ENCODE data around the gene SRSF3. TPM values are rescaled to one million over a fixed set of nuclear protein-coding genes. Genes with fewer than 3 reads are reported as not detected.
"Not testable (repeated sequence)": the region's sequence is repeated elsewhere in the genome, so short reads cannot be mapped to it uniquely, and the experiment has no call there.

SRSF3 gene
- polyA plus RNA-seq, 1 donor (not counting 4 experiments of a cell fraction or from before 2014, with no cell fraction given) = 398 TPM

- H3K9me3 ChIP-seq (ENCODE audit: control insufficient read depth, low read depth, low read length) = no peaks in the 10 kb centered on the region
- H3K4me2 ChIP-seq (ENCODE audit: control insufficient read depth, extremely low read depth, insufficient read depth, low read depth, low read length) = no peak overlapping the region
- dilution Hi-C loops (cut with MboI; ENCODE audit: extremely low pct_ligation_motif_present, low sequenced_read_pairs) = loop anchor here (10.0 kb wide), 1 partner anchor 144 kb away; no protein-coding TSS in a partner anchor
- H3K79me2 ChIP-seq (ENCODE audit: control insufficient read depth, insufficient read depth, low read length) = no peaks in the 10 kb centered on the region
- no peak overlapping the region for H3K27ac ChIP-seq (ENCODE audit: control insufficient read depth, insufficient read depth, low read length)
- no peak overlapping the region for H3K9ac ChIP-seq (ENCODE audit: control insufficient read depth, extremely low read depth, insufficient read depth, low read length)
- no peaks in the 10 kb centered on the region for H3K27me3 ChIP-seq (ENCODE audit: control insufficient read depth, extremely low read depth, insufficient read depth, low read length)
- no peak overlapping the region for H2AFZ ChIP-seq (ENCODE audit: control insufficient read depth, low read length)
- no peak for FAIRE-seq
- peaks cover 5 to 19% of the 10 kb centered on the region in 2 experiments for H3K36me3 ChIP-seq (ENCODE audit: control insufficient read depth in 2 of 2, extremely low read depth in 1 of 2, insufficient read depth in 2 of 2, low read length in 2 of 2)
- no peak overlapping the region for H3K4me3 ChIP-seq (ENCODE audit: control insufficient read depth in 2 of 3, extremely low read depth in 1 of 3, insufficient read depth in 2 of 3, low read depth in 1 of 3, low read length in 3 of 3)
- peaks cover 22% of the 10 kb centered on the region for H3K4me1 ChIP-seq (ENCODE audit: control insufficient read depth, extremely low read depth, insufficient read depth, low read length)
- no peaks in the 10 kb centered on the region for H3K9me1 ChIP-seq (ENCODE audit: control insufficient read depth, extremely low read depth, insufficient read depth, low read length)
- no peak for DNase-seq (ENCODE audit: low read depth, low spot score)
- TF ChIP-seq CTCF (optimal IDR thresholded peaks at IDR 0.05 in 1 of 3, IDR thresholded peaks at IDR 0.05 in 1 of 3, conservative IDR thresholded peaks at IDR 0.05 in 1 of 3; ENCODE audit: extremely low read depth in 1 of 3, insufficient read depth in 2 of 3, low read length in 3 of 3) (no peak), EZH2 (IDR thresholded peaks at IDR 0.05; ENCODE audit: low read length) (no peak)
- H4K20me1 ChIP-seq (ENCODE audit: control insufficient read depth, extremely low read depth, insufficient read depth, low read length) = peaks cover 19% of the 10 kb centered on the region
These were observed 16.8 kb downstream of the SRSF3 start for GRCh38 chr6:36610956-36611336.

- not testable (repeated sequence) for H3K27ac ChIP-seq (ENCODE audit: control insufficient read depth, insufficient read depth, low read length); H2AFZ ChIP-seq (ENCODE audit: control insufficient read depth, low read length); H3K9ac ChIP-seq (ENCODE audit: control insufficient read depth, extremely low read depth, insufficient read depth, low read length); FAIRE-seq; H3K27me3 ChIP-seq (ENCODE audit: control insufficient read depth, extremely low read depth, insufficient read depth, low read length); H3K9me3 ChIP-seq (ENCODE audit: control insufficient read depth, low read depth, low read length); DNase-seq (ENCODE audit: low read depth, low spot score); H3K4me3 ChIP-seq (ENCODE audit: control insufficient read depth in 2 of 3, extremely low read depth in 1 of 3, insufficient read depth in 2 of 3, low read depth in 1 of 3, low read length in 3 of 3); H3K9me1 ChIP-seq (ENCODE audit: control insufficient read depth, extremely low read depth, insufficient read depth, low read length); H3K79me2 ChIP-seq (ENCODE audit: control insufficient read depth, insufficient read depth, low read length); H3K4me2 ChIP-seq (ENCODE audit: control insufficient read depth, extremely low read depth, insufficient read depth, low read depth, low read length)
- dilution Hi-C loops (cut with MboI; ENCODE audit: extremely low pct_ligation_motif_present, low sequenced_read_pairs) = loop anchor here (10.0 kb wide), 1 partner anchor 143 kb away; no protein-coding TSS in a partner anchor
- peaks cover 5 to 19% of the 10 kb centered on the region in 2 experiments for H3K36me3 ChIP-seq (ENCODE audit: control insufficient read depth in 2 of 2, extremely low read depth in 1 of 2, insufficient read depth in 2 of 2, low read length in 2 of 2)
- H3K4me1 ChIP-seq (ENCODE audit: control insufficient read depth, extremely low read depth, insufficient read depth, low read length) = peaks cover 23% of the 10 kb centered on the region
- peaks cover 19% of the 10 kb centered on the region for H4K20me1 ChIP-seq (ENCODE audit: control insufficient read depth, extremely low read depth, insufficient read depth, low read length)
These were observed 17.5 kb downstream of the SRSF3 start for GRCh38 chr6:36611679-36612078.

- no peaks in the 10 kb centered on the region for H3K9me1 ChIP-seq (ENCODE audit: control insufficient read depth, extremely low read depth, insufficient read depth, low read length)
- no peak for TF ChIP-seq EZH2 (IDR thresholded peaks at IDR 0.05; ENCODE audit: low read length)
- no peak for TF ChIP-seq CTCF (optimal IDR thresholded peaks at IDR 0.05 in 1 of 3, IDR thresholded peaks at IDR 0.05 in 1 of 3, conservative IDR thresholded peaks at IDR 0.05 in 1 of 3; ENCODE audit: extremely low read depth in 1 of 3, insufficient read depth in 2 of 3, low read length in 3 of 3)
- H3K27me3 ChIP-seq (ENCODE audit: control insufficient read depth, extremely low read depth, insufficient read depth, low read length) = no peaks in the 10 kb centered on the region
- no peak overlapping the region for H3K9ac ChIP-seq (ENCODE audit: control insufficient read depth, extremely low read depth, insufficient read depth, low read length)
- H3K4me1 ChIP-seq (ENCODE audit: control insufficient read depth, extremely low read depth, insufficient read depth, low read length) = peaks cover 24% of the 10 kb centered on the region
- H3K4me3 ChIP-seq (ENCODE audit: control insufficient read depth in 2 of 3, extremely low read depth in 1 of 3, insufficient read depth in 2 of 3, low read depth in 1 of 3, low read length in 3 of 3) = no peak overlapping the region
- no peak overlapping the region for H3K27ac ChIP-seq (ENCODE audit: control insufficient read depth, insufficient read depth, low read length)
- H3K36me3 ChIP-seq (ENCODE audit: control insufficient read depth in 2 of 2, extremely low read depth in 1 of 2, insufficient read depth in 2 of 2, low read length in 2 of 2) = peaks cover 5 to 19% of the 10 kb centered on the region in 2 experiments
- H3K9me3 ChIP-seq (ENCODE audit: control insufficient read depth, low read depth, low read length) = no peaks in the 10 kb centered on the region
- H4K20me1 ChIP-seq (ENCODE audit: control insufficient read depth, extremely low read depth, insufficient read depth, low read length) = peaks cover 19% of the 10 kb centered on the region
- FAIRE-seq (no peak), DNase-seq (ENCODE audit: low read depth, low spot score) (no peak)
- H3K4me2 ChIP-seq (ENCODE audit: control insufficient read depth, extremely low read depth, insufficient read depth, low read depth, low read length) = no peak overlapping the region
- dilution Hi-C loops (cut with MboI; ENCODE audit: extremely low pct_ligation_motif_present, low sequenced_read_pairs) = loop anchor here (10.0 kb wide), 1 partner anchor 143 kb away; no protein-coding TSS in a partner anchor
- no peak overlapping the region for H2AFZ ChIP-seq (ENCODE audit: control insufficient read depth, low read length)
- H3K79me2 ChIP-seq (ENCODE audit: control insufficient read depth, insufficient read depth, low read length) = no peaks in the 10 kb centered on the region
These were observed 18.0 kb downstream of the SRSF3 start for GRCh38 chr6:36612101-36612625.

Data from keratinocyte (primary cell).